BLaER1 (cell line): Measurements from ENCODE around the gene LXN.

Experiments
- H3K27ac ChIP-seq: shearing (Covaris generic); formaldehyde crosslinking; 2 replicates; pipeline ENCODE4 v1.8.1; 2022
- H3K27me3 ChIP-seq: shearing (Covaris generic); formaldehyde crosslinking; 2 replicates; pipeline ENCODE4 v1.8.1; 2022
- H3K36me3 ChIP-seq: shearing (Covaris generic); formaldehyde crosslinking; 2 replicates; pipeline ENCODE4 v1.8.1; 2022
- H3K4me1 ChIP-seq: shearing (Covaris generic); formaldehyde crosslinking; 2 replicates; pipeline ENCODE4 v1.8.1; 2022
- H3K4me2 ChIP-seq: shearing (Covaris generic); formaldehyde crosslinking; 2 replicates; pipeline ENCODE4 v1.8.1; 2022
- H3K4me3 ChIP-seq: shearing (Covaris generic); formaldehyde crosslinking; 2 replicates; pipeline ENCODE4 v1.8.1; 2022
- H3K9ac ChIP-seq: shearing (Covaris generic); formaldehyde crosslinking; 2 replicates; pipeline ENCODE4 v1.8.1; 2022
- H3K9me3 ChIP-seq: shearing (Covaris generic); formaldehyde crosslinking; 2 replicates; pipeline ENCODE4 v1.8.1; 2022
- H4K20me1 ChIP-seq: shearing (Covaris generic); formaldehyde crosslinking; 2 replicates; pipeline ENCODE4 v1.8.1; 2022
- Cebpa-rat ChIP-seq: shearing (Covaris generic); IDR thresholded peaks from 2 replicates; pipeline ENCODE4 v1.8.1; 2022

LXN gene

GRCh38 chr3:158672215-158673176, at the start of gene LXN:
LXN (minus strand) TSS chr3:158672648; CDS start chr3:158672478, 170 bp downstream.
- Histone ChIP-seq H3K27me3 (no peaks in the 10 kb centered on the region), H3K4me1 (peaks cover 16% of the 10 kb centered on the region), H3K9me3 (no peaks in the 10 kb centered on the region), H3K9ac (peak within 1 kb of the TSS; percentile 82), H3K27ac (peak within 1 kb of the TSS; percentile 75), H3K36me3 (peaks cover 36% of the 10 kb centered on the region), H3K4me2 (peak within 1 kb of the TSS; percentile 87), H4K20me1 (no peaks in the 10 kb centered on the region), H3K4me3 (peak within 1 kb of the TSS; percentile 75)
- TF ChIP-seq Cebpa-rat, result no peak

- no peaks in the 10 kb centered on the region for H4K20me1 ChIP-seq
- no peak overlapping the region for H3K9ac ChIP-seq
These were observed 49.7 kb upstream of the LXN start for GRCh38 chr3:158722108-158722507.

GRCh38 chr3:158718490-158719170, 46.2 kb upstream of the LXN start:
- Histone ChIP-seq H3K27me3 (no peaks in the 10 kb centered on the region), H3K4me1 (peaks cover 17% of the 10 kb centered on the region), H3K9me3 (no peaks in the 10 kb centered on the region), H3K9ac (no peak overlapping the region), H3K4me3 (no peak overlapping the region), H4K20me1 (no peaks in the 10 kb centered on the region), H3K27ac (no peak overlapping the region), H3K4me2 (no peak overlapping the region), H3K36me3 (peaks cover 12% of the 10 kb centered on the region)
- TF ChIP-seq Cebpa-rat, result no peak

More at GRCh38 chr3:158722108-158722507, 49.7 kb upstream of the LXN start:
- Histone ChIP-seq H3K36me3 (peaks cover 12% of the 10 kb centered on the region), H3K27ac (no peak overlapping the region), H3K4me2 (no peak overlapping the region), H3K4me1 (peaks cover 25% of the 10 kb centered on the region), H3K27me3 (no peaks in the 10 kb centered on the region), H3K4me3 (no peak overlapping the region), H3K9me3 (no peaks in the 10 kb centered on the region)
- TF ChIP-seq Cebpa-rat, result no peak

- H3K9ac ChIP-seq, result no peak overlapping the region
- H3K4me2 ChIP-seq, result no peak overlapping the region
- H3K4me3 ChIP-seq, result no peak overlapping the region
- no peak for TF ChIP-seq Cebpa-rat
- no peaks in the 10 kb centered on the region for H3K27me3 ChIP-seq
- peaks cover 10% of the 10 kb centered on the region for H3K4me1 ChIP-seq
- H3K9me3 ChIP-seq, result no peaks in the 10 kb centered on the region
- H3K27ac ChIP-seq, result no peak overlapping the region
- H3K36me3 ChIP-seq, result peaks cover 20% of the 10 kb centered on the region
- no peaks in the 10 kb centered on the region for H4K20me1 ChIP-seq
These were observed 45.1 kb upstream of the LXN start for GRCh38 chr3:158717576-158717975.

GRCh38 chr3:158713094-158713499, 40.6 kb upstream of the LXN start:
- H3K4me3 ChIP-seq, result no peak overlapping the region
- H3K9ac ChIP-seq, result no peak overlapping the region

GRCh38 chr3:158712443-158712842, 40.0 kb upstream of the LXN start:
- Histone ChIP-seq H3K27ac (no peak overlapping the region), H3K4me3 (no peak overlapping the region), H3K9me3 (no peaks in the 10 kb centered on the region), H3K4me2 (no peak overlapping the region), H3K9ac (no peak overlapping the region), H3K36me3 (peaks cover 46% of the 10 kb centered on the region), H4K20me1 (no peaks in the 10 kb centered on the region), H3K27me3 (no peaks in the 10 kb centered on the region), H3K4me1 (no peaks in the 10 kb centered on the region)
- TF ChIP-seq Cebpa-rat, result no peak

More at GRCh38 chr3:158713094-158713499, 40.6 kb upstream of the LXN start:
- Histone ChIP-seq H3K9me3 (no peaks in the 10 kb centered on the region), H3K27me3 (no peaks in the 10 kb centered on the region), H3K4me1 (no peaks in the 10 kb centered on the region), H4K20me1 (no peaks in the 10 kb centered on the region), H3K36me3 (peaks cover 40% of the 10 kb centered on the region), H3K4me2 (no peak overlapping the region), H3K27ac (no peak overlapping the region)
- TF ChIP-seq Cebpa-rat, result no peak

GRCh38 chr3:158711886-158712285, 39.4 kb upstream of the LXN start:
- no peaks in the 10 kb centered on the region for H4K20me1 ChIP-seq
- H3K27me3 ChIP-seq, result no peaks in the 10 kb centered on the region
- H3K9ac ChIP-seq, result no peak overlapping the region
- peaks cover 52% of the 10 kb centered on the region for H3K36me3 ChIP-seq
- H3K27ac ChIP-seq, result no peak overlapping the region
- no peak for TF ChIP-seq Cebpa-rat
- H3K4me1 ChIP-seq, result no peaks in the 10 kb centered on the region
- H3K9me3 ChIP-seq, result no peaks in the 10 kb centered on the region
- no peak overlapping the region for H3K4me2 ChIP-seq
- no peak overlapping the region for H3K4me3 ChIP-seq

- H3K4me3 ChIP-seq, result no peak overlapping the region
- H4K20me1 ChIP-seq, result no peaks in the 10 kb centered on the region
- peaks cover 62% of the 10 kb centered on the region for H3K36me3 ChIP-seq
- H3K27me3 ChIP-seq, result no peaks in the 10 kb centered on the region
- no peaks in the 10 kb centered on the region for H3K9me3 ChIP-seq
- no peak overlapping the region for H3K9ac ChIP-seq
- no peaks in the 10 kb centered on the region for H3K4me1 ChIP-seq
- H3K4me2 ChIP-seq, result no peak overlapping the region
- TF ChIP-seq Cebpa-rat, result no peak
- H3K27ac ChIP-seq, result no peak overlapping the region
These were observed 38.2 kb upstream of the LXN start for GRCh38 chr3:158710601-158711000.

GRCh38 chr3:158709666-158710083, 37.2 kb upstream of the LXN start:
- Histone ChIP-seq H3K9me3 (no peaks in the 10 kb centered on the region), H3K4me1 (no peaks in the 10 kb centered on the region), H3K4me3 (no peak overlapping the region), H3K4me2 (no peak overlapping the region), H3K27ac (no peak overlapping the region), H3K36me3 (peaks cover 62% of the 10 kb centered on the region), H3K9ac (no peak overlapping the region), H3K27me3 (no peaks in the 10 kb centered on the region), H4K20me1 (no peaks in the 10 kb centered on the region)
- TF ChIP-seq Cebpa-rat, result no peak

GRCh38 chr3:158703566-158703965, 31.1 kb upstream of the LXN start:
- no peak overlapping the region for H3K4me2 ChIP-seq
- H3K4me3 ChIP-seq, result no peak overlapping the region
- no peak overlapping the region for H3K27ac ChIP-seq
- H4K20me1 ChIP-seq, result no peaks in the 10 kb centered on the region
- TF ChIP-seq Cebpa-rat, result no peak
- peaks cover 46% of the 10 kb centered on the region for H3K36me3 ChIP-seq
- no peaks in the 10 kb centered on the region for H3K9me3 ChIP-seq
- no peaks in the 10 kb centered on the region for H3K4me1 ChIP-seq
- no peak overlapping the region for H3K9ac ChIP-seq
- H3K27me3 ChIP-seq, result no peaks in the 10 kb centered on the region
